ENCODE results near the gene MC3R.

Gene MC3R

GRCh38 chr20:56257604-56258003, 9.1 kb downstream of the MC3R start:
- DNase-seq = no peak

GRCh38 chr20:56259948-56260347, 11.4 kb downstream of the MC3R start:
- no peak for DNase-seq

- no peak for DNase-seq
These were observed 20.0 kb downstream of the MC3R start for GRCh38 chr20:56268536-56268935.

GRCh38 chr20:56271974-56272373, 23.4 kb downstream of the MC3R start:
- DNase-seq = no peak

GRCh38 chr20:56273491-56273890, 25.0 kb downstream of the MC3R start:
- DNase-seq = no peak

GRCh38 chr20:56274156-56274555, 25.6 kb downstream of the MC3R start:
- DNase-seq = no peak

GRCh38 chr20:56278196-56278595, 29.7 kb downstream of the MC3R start:
- DNase-seq = no peak

- DNase-seq = no peak
These were observed 37.0 kb downstream of the MC3R start for GRCh38 chr20:56285496-56285895.

GRCh38 chr20:56289652-56290051, 41.1 kb downstream of the MC3R start:
- no peak for DNase-seq

- DNase-seq = no peak
These were observed 50.8 kb downstream of the MC3R start for GRCh38 chr20:56299362-56299761.
